ENCODE results near the gene RAD51. TPM values are rescaled to one million over a fixed set of nuclear protein-coding genes. Genes with fewer than 3 reads are reported as not detected.

Gene RAD51
- total and polyA plus RNA-seq, 9 of the 15 experiments (the other 6 are each of a cell fraction or from before 2014, with no cell fraction given): 16.0 to 63.8 (median 34.6) TPM

- no peak for TF ChIP-seq PRDM10 (IDR thresholded peaks at IDR 0.05; ENCODE audit: partially characterized antibody)
- no peak for TF ChIP-seq FOS (IDR thresholded peaks at IDR 0.05; ENCODE audit: extremely low read depth, insufficient read length)
- TF ChIP-seq SMARCC2 (IDR thresholded peaks at IDR 0.05; ENCODE audit: low read depth): no peak
- TF ChIP-seq SRSF7 (optimal IDR thresholded peaks at IDR 0.05; ENCODE audit: low read depth, low read length): no peak
- TF ChIP-seq TAF15 (IDR thresholded peaks at IDR 0.05; ENCODE audit: low read depth, low read length): no peak
- TF ChIP-seq MYNN (IDR thresholded peaks at IDR 0.05): no peak; the same call in 1 of the 2 replicates
- no peak for TF ChIP-seq MYNN (CRISPR knock-in tag; IDR thresholded peaks at IDR 0.05)
- TF ChIP-seq TCFL5 (CRISPR knock-in tag; conservative IDR thresholded peaks at IDR 0.05): no peak
- peak; percentile 86; the same call in 1 of the 2 replicates for TF ChIP-seq THAP7 (CRISPR knock-in tag; IDR thresholded peaks at IDR 0.05)
- no peak for TF ChIP-seq ZNF57 (CRISPR knock-in tag; IDR thresholded peaks at IDR 0.05)
- no peak for TF ChIP-seq RERE (CRISPR knock-in tag; IDR thresholded peaks at IDR 0.05; ENCODE audit: borderline replicate concordance)
- TF ChIP-seq GATAD2B (IDR thresholded peaks at IDR 0.05; ENCODE audit: borderline replicate concordance): no peak; the same call in 1 of the 2 replicates
- peak; percentile 79 for TF ChIP-seq EGR1 (conservative IDR thresholded peaks at IDR 0.05)
- TF ChIP-seq MCM2 (IDR thresholded peaks at IDR 0.05; ENCODE audit: low read depth): no peak
- no peak for TF ChIP-seq ZNF707 (CRISPR knock-in tag; conservative IDR thresholded peaks at IDR 0.05)
- TF ChIP-seq MBD2 (IDR thresholded peaks at IDR 0.05; ENCODE audit: borderline replicate concordance, low read depth): no peak
- TF ChIP-seq ZNF282 (CRISPR knock-in tag; IDR thresholded peaks at IDR 0.05): peak; percentile 83
- peak; percentile 71 for TF ChIP-seq U2AF1 (optimal IDR thresholded peaks at IDR 0.05; ENCODE audit: low read depth, low read length)
Measured at GRCh38 chr15:40763801-40764628, 69.0 kb downstream of the RAD51 start, which contains the start of gene GCHFR (continued).
